Measurements from ENCODE around the gene METAP1D.

GRCh38 chr2:172129404-172129803 is 129.7 kb downstream of the METAP1D start:
- TF ChIP-seq FOSL1 (IDR thresholded peaks at IDR 0.05; ENCODE audit: low read depth), result no peak
- TF ChIP-seq CEBPB (IDR thresholded peaks at IDR 0.05; ENCODE audit: low read depth), result no peak
- no peak for TF ChIP-seq RAD21 (IDR thresholded peaks at IDR 0.05; ENCODE audit: low read depth)
- TF ChIP-seq CTCF (IDR thresholded peaks at IDR 0.05 in 2 of 3, conservative IDR thresholded peaks at IDR 0.05 in 1 of 3; ENCODE audit: borderline replicate concordance in 1 of 3, insufficient read depth in 1 of 3, low read depth in 2 of 3, low read length in 2 of 3), result no peak
- TF ChIP-seq EZH2 (IDR thresholded peaks at IDR 0.05), result no peak

All from HCT116 (cell line).